ENCODE results near the gene SYNDIG1. TPM values are rescaled to one million over a fixed set of nuclear protein-coding genes. Genes with fewer than 3 reads are reported as not detected.

The SYNDIG1 gene
- total RNA-seq, 2 donors from 2014 or later = 0.73 to 4.5 TPM

DNA sequence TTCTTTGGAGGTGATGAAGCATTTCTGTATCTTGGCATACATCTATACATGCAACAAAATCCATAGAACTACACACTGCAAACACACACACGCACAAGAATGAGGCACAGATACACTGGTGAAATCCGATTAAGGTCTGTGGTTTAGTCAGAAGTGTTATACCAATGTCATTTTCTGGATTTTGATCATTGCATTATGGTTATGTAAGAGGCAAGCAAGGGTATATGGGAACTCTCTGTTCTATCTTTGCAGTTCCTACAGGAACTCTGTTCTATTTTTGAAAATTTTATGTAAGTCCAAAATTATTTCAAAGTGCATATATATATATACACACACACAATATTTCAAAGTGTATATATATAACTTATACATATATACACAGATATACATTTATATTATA, 101.7 kb downstream of the SYNDIG1 start:
- Histone ChIP-seq H3K36me3 (no peaks in the 10 kb centered on the region), H3K4me3 (no peak overlapping the region), H3K27me3 (replicated peaks; ENCODE audit: insufficient read depth) (peaks cover 5% of the 10 kb centered on the region), H3K4me1 (replicated peaks) (no peaks in the 10 kb centered on the region), H3K27ac (no peak overlapping the region), H3K9me3 (no peaks in the 10 kb centered on the region)
- TF ChIP-seq POLR2A (IDR thresholded peaks at IDR 0.05) = no peak
- TF ChIP-seq, protein P1, sequence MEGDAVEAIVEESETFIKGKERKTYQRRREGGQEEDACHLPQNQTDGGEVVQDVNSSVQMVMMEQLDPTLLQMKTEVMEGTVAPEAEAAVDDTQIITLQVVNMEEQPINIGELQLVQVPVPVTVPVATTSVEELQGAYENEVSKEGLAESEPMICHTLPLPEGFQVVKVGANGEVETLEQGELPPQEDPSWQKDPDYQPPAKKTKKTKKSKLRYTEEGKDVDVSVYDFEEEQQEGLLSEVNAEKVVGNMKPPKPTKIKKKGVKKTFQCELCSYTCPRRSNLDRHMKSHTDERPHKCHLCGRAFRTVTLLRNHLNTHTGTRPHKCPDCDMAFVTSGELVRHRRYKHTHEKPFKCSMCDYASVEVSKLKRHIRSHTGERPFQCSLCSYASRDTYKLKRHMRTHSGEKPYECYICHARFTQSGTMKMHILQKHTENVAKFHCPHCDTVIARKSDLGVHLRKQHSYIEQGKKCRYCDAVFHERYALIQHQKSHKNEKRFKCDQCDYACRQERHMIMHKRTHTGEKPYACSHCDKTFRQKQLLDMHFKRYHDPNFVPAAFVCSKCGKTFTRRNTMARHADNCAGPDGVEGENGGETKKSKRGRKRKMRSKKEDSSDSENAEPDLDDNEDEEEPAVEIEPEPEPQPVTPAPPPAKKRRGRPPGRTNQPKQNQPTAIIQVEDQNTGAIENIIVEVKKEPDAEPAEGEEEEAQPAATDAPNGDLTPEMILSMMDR (IDR thresholded peaks at IDR 0.05) = no peak
- no peak for TF ChIP-seq POLR2AphosphoS5 (IDR thresholded peaks at IDR 0.05)
- intact Hi-C loops (cut with DNase I) = no loop called here
- 79% methylated on average over 2 of the region's 2 CpGs for WGBS
- DNase-seq (ENCODE audit: low spot score) = no peak

DNA sequence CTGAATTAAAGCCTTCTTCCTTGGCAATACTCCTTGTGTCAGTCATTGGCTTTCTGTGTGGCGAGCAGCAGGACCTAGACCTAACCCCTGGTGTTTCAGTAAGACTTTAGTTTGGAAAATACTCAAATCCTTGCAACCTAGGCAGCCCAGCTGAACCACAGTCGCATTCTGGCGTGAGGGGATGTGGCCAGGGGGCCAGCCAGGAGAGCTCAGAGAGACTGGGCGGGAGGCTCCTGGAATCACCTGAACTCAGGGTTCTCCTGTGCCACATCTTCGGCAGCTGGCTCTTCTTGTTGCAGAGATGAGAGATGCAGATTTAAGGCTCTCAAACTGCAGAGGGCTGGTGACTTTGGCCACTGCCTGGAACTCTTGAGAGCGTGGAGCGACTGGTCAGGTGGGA, 102.7 kb downstream of the SYNDIG1 start:
- 90% methylated on average over 7 of the region's 7 CpGs for WGBS
- Histone ChIP-seq H3K27me3 (replicated peaks; ENCODE audit: insufficient read depth) (no peaks in the 10 kb centered on the region), H3K4me1 (replicated peaks) (no peaks in the 10 kb centered on the region), H3K36me3 (no peaks in the 10 kb centered on the region), H3K27ac (no peak overlapping the region), H3K9me3 (no peaks in the 10 kb centered on the region), H3K4me3 (no peak overlapping the region)
- TF ChIP-seq POLR2A (IDR thresholded peaks at IDR 0.05) = no peak
- TF ChIP-seq POLR2AphosphoS5 (IDR thresholded peaks at IDR 0.05) = no peak
- TF ChIP-seq, protein P1 (IDR thresholded peaks at IDR 0.05) = no peak
- DNase-seq (ENCODE audit: low spot score) = no peak
- intact Hi-C loops (cut with DNase I) = no loop called here

DNA sequence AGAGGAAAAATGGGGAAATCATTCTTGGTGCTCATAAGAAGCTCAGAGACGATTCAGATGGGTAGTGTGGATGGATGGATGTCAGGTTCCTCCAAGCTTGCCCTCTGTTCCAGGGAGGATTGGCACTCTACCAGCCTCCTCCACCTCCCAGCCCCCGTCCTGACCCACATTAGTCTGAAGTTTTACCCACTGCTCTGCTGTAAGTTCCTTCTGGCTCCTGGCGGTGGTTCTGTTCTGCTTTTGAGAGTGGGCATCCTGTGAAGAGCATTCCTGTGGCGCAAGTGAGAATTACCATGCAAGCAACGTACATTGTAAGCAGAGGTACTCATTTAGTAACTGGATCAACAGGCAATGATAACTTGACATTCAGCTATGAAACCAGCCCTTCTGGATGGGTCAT, 103.4 kb downstream of the SYNDIG1 start:
- Histone ChIP-seq H3K27me3 (replicated peaks; ENCODE audit: insufficient read depth) (no peaks in the 10 kb centered on the region), H3K27ac (no peak overlapping the region), H3K4me1 (replicated peaks) (no peaks in the 10 kb centered on the region), H3K4me3 (no peak overlapping the region), H3K9me3 (no peaks in the 10 kb centered on the region), H3K36me3 (no peaks in the 10 kb centered on the region)
- intact Hi-C loops (cut with DNase I) = no loop called here
- no peak for DNase-seq (ENCODE audit: low spot score)
- TF ChIP-seq, protein P1 (IDR thresholded peaks at IDR 0.05) = no peak
- TF ChIP-seq POLR2AphosphoS5 (IDR thresholded peaks at IDR 0.05) (no peak), POLR2A (IDR thresholded peaks at IDR 0.05) (no peak)
- 74% methylated on average over 5 of the region's 5 CpGs for WGBS

DNA sequence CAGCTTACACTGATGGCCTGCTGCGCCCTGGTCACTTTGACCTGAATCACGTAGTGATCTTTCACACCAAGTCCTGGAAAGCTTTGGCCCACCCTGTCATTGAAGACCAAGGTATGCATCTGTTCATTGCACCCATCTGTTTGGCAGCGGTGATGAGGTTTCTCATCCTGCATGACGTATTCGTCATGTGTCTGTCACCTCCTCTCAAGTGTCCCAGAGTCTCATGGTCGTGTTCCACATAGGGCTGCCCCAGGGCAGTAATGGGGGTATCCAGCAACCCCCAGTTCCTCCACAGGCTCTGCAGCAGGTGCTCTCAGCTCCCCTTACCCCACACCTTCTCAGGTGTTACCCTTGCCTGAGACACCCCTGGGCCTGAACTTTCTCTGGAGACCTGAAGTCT, 104.1 kb downstream of the SYNDIG1 start:
- Histone ChIP-seq H3K36me3 (no peaks in the 10 kb centered on the region), H3K27me3 (replicated peaks; ENCODE audit: insufficient read depth) (no peaks in the 10 kb centered on the region), H3K9me3 (no peaks in the 10 kb centered on the region), H3K27ac (no peak overlapping the region), H3K4me1 (replicated peaks) (no peaks in the 10 kb centered on the region), H3K4me3 (no peak overlapping the region)
- TF ChIP-seq POLR2AphosphoS5 (IDR thresholded peaks at IDR 0.05) (no peak), POLR2A (IDR thresholded peaks at IDR 0.05) (no peak)
- TF ChIP-seq, protein P1 (IDR thresholded peaks at IDR 0.05) = no peak
- DNase-seq (ENCODE audit: low spot score) = no peak
- 92% methylated on average over 6 of the region's 6 CpGs for WGBS
- intact Hi-C loops (cut with DNase I) = no loop called here

DNA sequence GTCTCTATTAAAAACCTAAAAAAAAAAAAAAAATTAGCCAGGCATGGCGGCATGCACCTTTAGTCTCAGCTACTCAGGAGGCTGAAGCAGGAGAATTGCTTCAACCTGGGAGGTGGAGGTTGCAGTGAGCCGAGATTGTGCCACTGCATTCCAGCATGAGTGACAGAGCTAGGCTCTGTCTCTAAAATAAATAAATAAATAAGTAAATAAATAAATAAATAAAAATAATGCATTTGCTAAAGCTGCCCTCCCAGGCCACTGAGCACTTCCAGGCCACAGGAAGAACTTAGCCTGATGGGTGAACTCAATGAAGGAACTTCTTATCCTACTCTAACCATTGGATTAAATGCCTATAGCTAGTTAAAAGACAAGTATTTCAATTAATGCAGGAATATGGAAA, 104.9 kb downstream of the SYNDIG1 start:
- no peak for DNase-seq (ENCODE audit: low spot score)
- H3K36me3 ChIP-seq = no peaks in the 10 kb centered on the region
- no peaks in the 10 kb centered on the region for H3K4me1 ChIP-seq (replicated peaks)
- TF ChIP-seq POLR2AphosphoS5 (IDR thresholded peaks at IDR 0.05) (no peak), POLR2A (IDR thresholded peaks at IDR 0.05) (no peak)
- TF ChIP-seq, protein P1 (IDR thresholded peaks at IDR 0.05) = no peak
- no peaks in the 10 kb centered on the region for H3K9me3 ChIP-seq
- H3K27me3 ChIP-seq (replicated peaks; ENCODE audit: insufficient read depth) = no peaks in the 10 kb centered on the region
- 92% methylated on average over 2 of the region's 2 CpGs for WGBS
- no peak overlapping the region for H3K4me3 ChIP-seq
- intact Hi-C loops (cut with DNase I) = no loop called here
- no peak overlapping the region for H3K27ac ChIP-seq

Data from prostate gland (tissue), 2 donors.